Effector memory CD8-positive, alpha-beta T cell (primary cell): ENCODE data around the gene TBC1D14.

Experiments
- ATAC-seq: fragments of 150-1000 bp; cut with Tn5 transposase; replicated peaks from 2 replicates; pipeline ENCODE4 v1.10.0; 2021; ENCODE audit warnings: mild to moderate bottlenecking, moderate library complexity
- DNase-seq, 3 experiments: peaks; one replicate each; pipeline ENCODE4 v3.0.0; 2021
- H3K27ac Mint-ChIP-seq, 2 donors: one replicate each; pipeline ENCODE4 v1.8.0; 2022; ENCODE audit warnings: mild to moderate bottlenecking in 2 of 2, mixed read lengths in 2 of 2, moderate library complexity in 2 of 2
- H3K27me3 Mint-ChIP-seq, 2 donors: one replicate each; pipeline ENCODE4 v1.8.0; 2022; ENCODE audit warnings: mixed read lengths in 2 of 2
- H3K36me3 Mint-ChIP-seq: one replicate; pipeline ENCODE4 v1.8.0; 2022; ENCODE audit warnings: mild to moderate bottlenecking, moderate library complexity, mixed read lengths; ENCODE audit not compliant: insufficient read depth
- H3K4me1 Mint-ChIP-seq, 2 donors: one replicate each; pipeline ENCODE4 v1.8.0; 2022; ENCODE audit warnings: low read depth in 2 of 2, mixed read lengths in 2 of 2
- H3K4me3 Mint-ChIP-seq, 2 donors: one replicate each; pipeline ENCODE4 v1.8.0; 2022; ENCODE audit warnings: mild to moderate bottlenecking in 2 of 2, mixed read lengths in 2 of 2, moderate library complexity in 2 of 2
- H3K9me3 Mint-ChIP-seq, 2 donors: one replicate each; pipeline ENCODE4 v1.8.0; 2022; ENCODE audit warnings: mixed read lengths in 2 of 2

TBC1D14 gene

DNA sequence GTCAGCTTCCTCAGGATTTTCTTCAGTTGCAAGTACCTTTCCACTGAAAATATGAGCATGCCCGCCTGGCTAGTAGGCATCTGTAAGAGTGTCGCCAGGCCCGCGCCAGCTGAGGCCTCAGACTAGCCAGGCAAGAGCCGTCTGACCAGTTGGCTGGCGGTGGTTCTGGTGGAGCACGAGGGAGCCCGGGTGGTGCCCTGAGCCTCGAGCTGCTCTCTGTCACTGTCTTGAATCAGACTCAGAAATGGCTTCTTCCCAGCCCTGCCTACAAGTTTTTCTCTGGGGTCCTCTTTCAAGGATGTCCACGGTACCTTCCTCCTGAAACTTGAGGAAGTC lies 146.3 kb downstream of the TBC1D14 start:
- Mint-ChIP-seq H3K27ac (no peak overlapping the region), H3K9me3 (no peaks in the 10 kb centered on the region), H3K36me3 (peaks cover 74% of the 10 kb centered on the region), H3K4me1 (peaks cover 10 to 13% of the 10 kb centered on the region in 2 donors), H3K27me3 (no peaks in the 10 kb centered on the region), H3K4me3 (no peak overlapping the region)
- ATAC-seq (no peak), DNase-seq (no peak)

DNA sequence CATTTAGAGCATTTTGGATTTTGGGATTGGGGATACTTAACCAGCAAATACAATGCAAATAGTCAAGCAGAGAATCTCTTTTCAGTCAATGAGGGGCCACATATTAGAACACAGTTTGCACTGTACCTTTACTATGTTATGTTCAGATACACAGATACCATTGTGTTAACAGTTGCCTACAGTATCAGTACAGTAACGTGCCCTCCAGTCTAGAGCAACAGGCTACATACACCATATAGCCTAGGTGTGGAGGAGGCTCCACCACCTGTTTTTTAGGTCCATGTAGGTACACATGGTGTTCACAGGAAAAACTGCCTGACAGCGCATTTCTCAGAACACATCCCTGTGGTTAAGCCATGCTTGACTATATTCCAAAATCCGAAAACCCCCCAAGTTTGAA lies 149.2 kb downstream of the TBC1D14 start:
- H3K36me3 Mint-ChIP-seq: peaks cover 91% of the 10 kb centered on the region
- no peak overlapping the region for H3K4me3 Mint-ChIP-seq
- DNase-seq: no peak
- no peaks in the 10 kb centered on the region for H3K27me3 Mint-ChIP-seq
- ATAC-seq: no peak
- peak overlapping the region in 1 of 2 donors; percentile 49 for H3K27ac Mint-ChIP-seq
- H3K9me3 Mint-ChIP-seq: no peaks in the 10 kb centered on the region
- H3K4me1 Mint-ChIP-seq: peaks cover 6 to 23% of the 10 kb centered on the region in 2 donors

DNA sequence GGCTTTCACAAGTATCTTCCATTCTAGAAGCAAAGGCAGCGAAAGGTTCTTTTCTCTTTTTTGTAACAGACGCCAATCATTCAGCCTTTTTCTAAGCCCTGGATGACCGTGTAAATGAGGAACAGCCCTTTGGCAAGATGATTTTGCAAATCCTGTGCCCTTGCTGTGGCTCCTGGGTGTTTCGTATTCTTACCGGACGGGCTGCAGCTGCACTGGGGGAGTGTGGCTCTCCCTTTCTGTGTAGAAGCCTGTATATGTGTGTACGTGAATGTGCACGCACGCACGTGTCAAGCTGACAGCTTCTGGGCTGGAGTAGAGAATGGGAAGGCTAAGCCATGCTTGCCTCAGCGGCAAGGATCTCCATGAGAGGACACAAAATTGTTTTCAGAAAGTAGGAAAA lies 150.0 kb downstream of the TBC1D14 start:
- no peak for ATAC-seq
- Mint-ChIP-seq H3K36me3 (peaks cover 82% of the 10 kb centered on the region), H3K27me3 (no peaks in the 10 kb centered on the region), H3K4me1 (peaks cover 6 to 27% of the 10 kb centered on the region in 2 donors), H3K4me3 (no peak overlapping the region), H3K9me3 (no peaks in the 10 kb centered on the region), H3K27ac (no peak overlapping the region)
- no peak for DNase-seq

DNA sequence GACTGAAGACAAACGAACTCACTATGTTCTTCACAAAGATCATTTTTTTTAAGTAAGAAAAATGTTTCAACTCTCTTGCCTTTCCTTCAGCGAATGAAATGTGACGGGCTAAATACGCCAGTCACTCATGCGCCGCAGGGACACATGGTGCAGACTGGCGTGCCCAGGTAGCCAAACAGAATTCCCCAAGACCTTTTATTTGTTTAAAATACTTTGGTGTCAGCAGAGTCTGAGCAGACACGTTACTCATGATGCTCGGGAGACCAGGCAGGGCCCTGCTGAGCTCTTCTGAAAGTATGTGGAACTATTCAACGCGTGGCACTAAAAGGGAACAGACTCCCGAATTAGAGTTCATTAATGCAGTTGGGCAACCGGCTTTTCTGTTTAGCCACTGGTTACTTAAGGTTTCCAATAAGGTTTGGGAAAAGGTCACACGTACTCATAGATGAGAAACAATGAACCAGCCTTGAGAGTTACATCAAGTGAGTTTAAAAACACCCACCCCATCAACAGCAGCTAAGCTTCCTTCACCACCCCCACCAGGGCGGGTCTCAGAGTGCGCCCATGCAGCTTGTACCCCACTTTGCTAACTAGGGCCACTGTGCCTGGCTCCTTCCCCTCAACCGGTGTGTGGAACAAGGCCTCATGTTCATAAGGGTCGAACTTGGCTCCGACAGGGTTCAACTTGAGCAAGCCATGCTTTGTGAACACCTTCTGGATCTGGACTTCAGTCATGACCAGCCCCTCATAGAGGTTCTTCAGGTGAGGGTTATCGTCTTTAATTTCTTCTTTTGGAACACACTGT lies 150.9 kb downstream of the TBC1D14 start:
- no peak overlapping the region for H3K4me3 Mint-ChIP-seq
- no peaks in the 10 kb centered on the region for H3K27me3 Mint-ChIP-seq
- peak overlapping the region in 1 of 2 donors; percentile 24 for H3K27ac Mint-ChIP-seq
- ATAC-seq: no peak
- H3K4me1 Mint-ChIP-seq: peaks cover 8 to 22% of the 10 kb centered on the region in 2 donors
- DNase-seq: no peak
- no peaks in the 10 kb centered on the region for H3K9me3 Mint-ChIP-seq
- H3K36me3 Mint-ChIP-seq: peaks cover 80% of the 10 kb centered on the region

DNA sequence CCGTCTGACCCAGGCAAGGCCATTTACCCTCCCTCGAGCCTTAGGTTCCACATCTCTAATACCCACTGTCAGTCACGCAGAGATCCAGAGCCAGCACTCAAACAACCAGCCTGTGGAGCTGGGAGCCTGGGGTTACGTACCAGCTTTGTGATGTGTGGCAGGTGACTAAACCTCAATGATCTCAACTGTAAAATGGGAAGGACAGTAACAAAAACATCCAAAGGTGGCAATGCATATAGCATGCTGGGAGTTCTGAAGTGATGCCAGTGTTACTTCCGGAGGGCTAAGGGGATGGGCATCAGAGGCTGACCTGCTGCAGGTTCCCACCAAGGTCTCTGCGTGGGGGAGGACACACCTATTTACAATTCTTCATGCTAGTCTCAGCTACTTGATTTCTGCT lies 152.2 kb downstream of the TBC1D14 start:
- H3K4me3 Mint-ChIP-seq: no peak overlapping the region
- ATAC-seq (no peak), DNase-seq (no peak)
- no peak overlapping the region for H3K27ac Mint-ChIP-seq
- peaks cover 7 to 23% of the 10 kb centered on the region in 2 donors for H3K4me1 Mint-ChIP-seq
- no peaks in the 10 kb centered on the region for H3K27me3 Mint-ChIP-seq
- no peaks in the 10 kb centered on the region for H3K9me3 Mint-ChIP-seq
- H3K36me3 Mint-ChIP-seq: peaks cover 72% of the 10 kb centered on the region

DNA sequence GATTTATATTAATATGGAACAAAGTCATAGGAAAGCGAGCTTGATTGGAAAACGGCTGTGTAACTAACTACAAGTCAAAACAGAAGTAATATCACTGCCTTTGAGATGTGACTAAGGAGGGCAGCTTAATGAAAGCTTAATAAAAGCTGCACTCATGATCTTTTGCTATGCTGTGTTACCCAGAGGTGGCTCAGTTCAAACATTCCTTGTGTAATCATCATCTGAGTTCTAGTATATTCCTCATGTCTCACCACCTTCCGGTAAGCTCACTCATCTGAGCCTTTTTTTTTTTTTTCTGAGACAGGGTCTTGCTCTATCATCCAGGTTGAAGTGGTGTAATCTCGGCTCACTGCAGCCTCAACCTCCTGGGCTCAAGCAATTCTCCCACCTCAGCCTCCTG lies 153.2 kb downstream of the TBC1D14 start:
- Mint-ChIP-seq H3K4me1 (peaks cover 12 to 27% of the 10 kb centered on the region in 2 donors), H3K27me3 (no peaks in the 10 kb centered on the region), H3K4me3 (no peak overlapping the region), H3K36me3 (peaks cover 71% of the 10 kb centered on the region), H3K27ac (no peak overlapping the region), H3K9me3 (no peaks in the 10 kb centered on the region)
- no peak for ATAC-seq
- DNase-seq: no peak

DNA sequence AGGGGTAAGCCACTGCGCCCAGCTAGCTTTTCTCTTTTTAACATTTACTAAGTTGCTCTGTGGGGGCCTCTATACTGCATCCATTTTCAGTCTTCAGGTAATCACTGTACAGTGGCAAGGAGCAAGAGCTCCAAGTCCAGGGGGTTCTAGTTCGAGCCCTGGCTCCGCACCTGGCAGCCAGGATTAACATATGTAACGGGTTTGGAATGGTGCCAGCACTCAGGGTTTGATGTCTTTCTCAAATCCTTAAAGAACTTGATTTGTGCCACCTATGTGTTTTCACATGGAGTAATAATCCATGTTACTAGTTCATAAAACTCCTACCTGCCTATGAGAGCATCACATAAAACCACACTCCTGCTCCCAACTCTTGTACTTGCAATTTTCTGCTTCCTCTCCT lies 153.7 kb downstream of the TBC1D14 start:
- no peaks in the 10 kb centered on the region for H3K9me3 Mint-ChIP-seq

DNA sequence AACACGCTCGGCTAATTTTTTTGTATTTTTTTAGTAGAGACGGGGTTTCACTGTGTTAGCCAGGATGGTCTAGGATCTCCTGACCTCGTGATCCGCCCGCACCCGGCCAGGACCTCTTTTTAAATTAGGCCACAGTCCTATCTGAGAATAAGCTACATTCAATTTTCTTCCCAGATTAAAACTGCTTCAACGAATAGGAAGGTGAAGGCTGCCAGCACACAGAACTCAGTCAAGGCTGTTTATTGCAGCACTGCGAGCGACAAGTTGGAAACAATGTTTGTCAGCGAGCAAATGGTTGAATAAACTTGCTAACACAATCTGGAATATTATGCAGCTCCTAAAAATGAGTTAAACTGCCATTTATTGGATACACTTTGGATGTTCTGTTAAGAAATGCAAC lies 156.4 kb downstream of the TBC1D14 start:
- peaks cover 55% of the 10 kb centered on the region for H3K36me3 Mint-ChIP-seq
- no peak overlapping the region for H3K27ac Mint-ChIP-seq
- no peaks in the 10 kb centered on the region for H3K27me3 Mint-ChIP-seq
- no peak for DNase-seq
- H3K9me3 Mint-ChIP-seq: no peaks in the 10 kb centered on the region
- H3K4me1 Mint-ChIP-seq: peaks cover 25 to 38% of the 10 kb centered on the region in 2 donors
- H3K4me3 Mint-ChIP-seq: peak overlapping the region; percentile 78 to 91
- ATAC-seq: no peak

More for the DNA sequence above, 153.7 kb downstream of the TBC1D14 start:
- peaks cover 17 to 27% of the 10 kb centered on the region in 2 donors for H3K4me1 Mint-ChIP-seq
- ATAC-seq (no peak), DNase-seq (no peak)
- H3K36me3 Mint-ChIP-seq: peaks cover 69% of the 10 kb centered on the region
- peak overlapping the region in 1 of 2 donors; percentile 29 for H3K27ac Mint-ChIP-seq
- H3K27me3 Mint-ChIP-seq: no peaks in the 10 kb centered on the region
- H3K4me3 Mint-ChIP-seq: no peak overlapping the region

DNA sequence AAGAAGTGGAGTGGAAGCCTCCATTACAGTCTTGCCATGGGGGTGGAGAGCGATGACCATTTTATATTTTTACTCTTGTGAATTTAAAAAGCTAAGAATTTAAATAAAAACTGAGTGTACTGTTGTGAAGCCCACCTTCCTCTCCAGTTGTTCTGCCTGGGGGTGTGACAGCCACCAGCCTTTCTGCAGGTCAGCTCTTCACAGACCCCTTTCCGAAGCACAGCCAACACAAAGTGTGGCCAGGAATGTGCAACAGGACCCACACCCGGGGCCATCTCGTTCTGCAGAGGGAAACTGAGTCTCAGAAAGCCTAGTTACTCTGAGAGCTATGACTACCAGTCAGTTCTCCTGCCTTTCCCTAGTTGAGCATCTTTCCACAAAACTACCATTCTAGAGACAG lies 156.9 kb downstream of the TBC1D14 start:
- Mint-ChIP-seq H3K4me1 (peaks cover 27 to 34% of the 10 kb centered on the region in 2 donors), H3K9me3 (no peaks in the 10 kb centered on the region), H3K4me3 (peak overlapping the region; percentile 78 to 91), H3K27me3 (no peaks in the 10 kb centered on the region), H3K27ac (peak overlapping the region in 1 of 2 donors; percentile 74), H3K36me3 (peaks cover 53% of the 10 kb centered on the region)
- no peak for ATAC-seq
- no peak for DNase-seq

DNA sequence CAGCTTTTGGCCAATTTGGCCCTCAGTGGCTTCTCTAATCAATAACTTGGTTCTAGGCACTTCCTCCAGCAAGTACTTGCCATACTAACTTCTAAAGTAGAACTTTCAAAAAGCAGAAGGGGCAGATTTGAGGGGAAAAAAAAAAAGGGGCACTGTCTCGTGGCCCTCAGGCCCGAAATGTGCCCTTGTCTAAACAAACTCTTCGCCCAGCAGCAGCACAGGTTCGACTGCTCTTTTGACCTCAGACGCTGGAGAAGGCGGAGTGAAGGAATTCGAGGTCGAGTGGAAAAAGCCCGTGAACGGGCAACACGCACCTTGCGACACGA lies 157.5 kb downstream of the TBC1D14 start:
- H3K4me3 Mint-ChIP-seq: peak overlapping the region; percentile 78 to 91
- H3K9me3 Mint-ChIP-seq: no peaks in the 10 kb centered on the region
- H3K4me1 Mint-ChIP-seq: peaks cover 27 to 33% of the 10 kb centered on the region in 2 donors
- H3K27me3 Mint-ChIP-seq: no peaks in the 10 kb centered on the region
- DNase-seq (no peak), ATAC-seq (no peak)
- H3K36me3 Mint-ChIP-seq: peaks cover 47% of the 10 kb centered on the region
- H3K27ac Mint-ChIP-seq: peak overlapping the region; percentile 74 to 92

DNA sequence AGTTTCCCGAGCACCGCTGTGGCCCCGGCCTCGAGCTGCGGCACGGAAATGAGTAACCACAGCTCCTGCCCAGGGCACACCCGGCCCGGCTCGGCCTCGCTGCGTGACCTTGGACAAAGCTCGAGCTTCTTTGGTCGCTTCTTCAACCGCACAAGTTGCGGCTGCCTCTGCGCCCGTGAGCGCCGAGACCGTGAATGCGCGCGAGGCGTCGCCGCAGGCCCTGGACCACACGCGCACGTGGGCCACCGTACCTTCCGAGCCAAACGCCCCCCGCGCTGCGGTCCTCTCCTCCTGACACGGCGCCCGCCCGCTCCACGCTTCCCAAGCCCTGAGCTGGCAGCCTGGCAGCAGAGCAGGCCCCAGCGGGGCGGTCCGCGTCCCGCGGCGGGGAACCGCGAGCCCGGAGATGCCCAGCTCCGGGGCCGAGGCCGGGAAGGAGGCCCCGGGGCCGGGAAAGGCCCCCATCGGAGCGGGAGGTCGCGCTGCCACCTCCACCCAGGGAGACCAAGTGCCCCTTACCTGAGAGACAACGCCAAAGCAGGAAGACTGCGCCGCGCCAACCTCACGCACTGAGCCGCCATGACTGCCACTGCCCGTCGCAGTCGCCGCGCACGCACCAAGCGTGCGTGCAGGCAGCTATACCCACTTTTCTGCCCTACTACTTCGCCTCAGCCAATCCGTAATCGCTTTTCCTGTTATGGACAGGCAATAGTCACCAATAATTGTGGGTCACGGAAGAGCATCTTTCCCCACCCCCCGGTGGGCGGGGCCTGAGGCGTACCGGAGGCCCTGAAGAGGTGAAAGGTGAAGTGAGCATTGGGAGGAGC lies 158.0 kb downstream of the TBC1D14 start, which contains the start of gene GRPEL1:
GRPEL1 (minus strand) TSS at position 613 of the 827 bp plus-strand sequence; CDS start at position 581, 32 bp downstream.
- ATAC-seq (peak; percentile 86), DNase-seq (peak; percentile 100)
- no peaks in the 10 kb centered on the region for H3K9me3 Mint-ChIP-seq
- no peaks in the 10 kb centered on the region for H3K27me3 Mint-ChIP-seq
- peaks cover 41% of the 10 kb centered on the region for H3K36me3 Mint-ChIP-seq
- H3K4me1 Mint-ChIP-seq: peaks cover 27 to 28% of the 10 kb centered on the region in 2 donors
- peak within 1 kb of the TSS; percentile 78 to 91 for H3K4me3 Mint-ChIP-seq
- peak within 1 kb of the TSS; percentile 91 to 92 for H3K27ac Mint-ChIP-seq

DNA sequence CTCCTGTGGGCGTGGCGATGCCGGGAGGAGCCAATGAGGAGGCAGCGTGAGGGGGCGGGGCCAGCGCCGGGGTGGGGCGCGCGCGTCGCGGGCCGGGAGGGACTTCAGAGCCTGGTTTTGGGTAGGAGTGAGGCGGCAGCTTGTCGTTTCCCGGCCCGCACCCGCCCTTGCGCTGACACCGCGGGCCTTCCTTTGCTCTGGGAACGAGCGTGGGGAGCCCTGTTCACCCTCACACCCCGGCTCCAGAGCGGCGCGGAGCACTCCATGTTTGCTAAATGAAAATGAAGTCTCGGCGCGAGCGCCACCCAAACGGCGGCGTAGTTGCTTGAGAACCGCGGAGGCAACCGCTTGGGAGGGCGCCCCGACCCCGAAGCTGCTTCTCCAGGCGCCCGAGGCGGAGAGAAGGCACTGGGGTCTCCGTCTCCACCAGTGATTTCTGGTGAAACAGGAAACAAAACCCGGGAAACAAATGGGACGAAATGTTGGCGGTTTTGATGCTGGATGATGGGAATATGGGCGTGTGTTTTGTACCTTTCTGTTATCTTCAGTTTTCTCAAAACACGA lies 158.7 kb downstream of the TBC1D14 start:
- Mint-ChIP-seq H3K27me3 (no peaks in the 10 kb centered on the region), H3K4me1 (peaks cover 27 to 28% of the 10 kb centered on the region in 2 donors), H3K4me3 (peak overlapping the region; percentile 78 to 91), H3K27ac (peak overlapping the region; percentile 91 to 92), H3K36me3 (peaks cover 34% of the 10 kb centered on the region), H3K9me3 (no peaks in the 10 kb centered on the region)
- no peak for ATAC-seq
- DNase-seq: no peak

DNA sequence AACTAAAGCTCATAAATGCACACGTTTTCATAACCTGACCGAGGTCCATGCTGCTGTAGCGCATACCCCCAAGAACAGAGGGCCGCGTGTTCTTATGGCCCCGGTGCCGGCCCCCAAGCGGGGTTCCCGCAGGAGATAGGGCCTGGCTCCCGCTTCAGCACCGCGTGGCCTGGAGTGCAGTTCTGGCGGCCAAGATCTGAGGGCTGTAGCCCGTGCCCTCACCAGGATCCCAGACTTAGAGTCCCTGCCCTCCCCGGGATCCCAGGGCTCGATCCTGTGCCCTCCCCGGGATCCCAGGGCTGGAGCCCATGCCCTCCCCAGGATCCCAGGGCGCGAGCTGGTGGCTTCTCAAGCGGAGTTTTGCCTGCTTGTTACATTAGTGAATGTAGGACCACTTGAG lies 159.3 kb downstream of the TBC1D14 start:
- ATAC-seq (no peak), DNase-seq (no peak)
- Mint-ChIP-seq H3K36me3 (peaks cover 32% of the 10 kb centered on the region), H3K27ac (peak overlapping the region; percentile 91 to 92), H3K4me1 (peaks cover 25 to 27% of the 10 kb centered on the region in 2 donors), H3K4me3 (peak overlapping the region; percentile 78 to 91), H3K27me3 (no peaks in the 10 kb centered on the region), H3K9me3 (no peaks in the 10 kb centered on the region)
